GM18867 (cell line): ENCODE measurements around the gene REPIN1.
A peak's percentile ranks its signal among the peaks of the same experiment; 100 is the strongest.

ENCODE experiments used
- ATAC-seq: cut with Tn5 transposase; IDR thresholded peaks from one replicate; pipeline ENCODE4 v1.9.1; 2021; ENCODE audit warnings: mild to moderate bottlenecking, moderate library complexity; ENCODE audit not compliant: unreplicated experiment

REPIN1 gene

DNA sequence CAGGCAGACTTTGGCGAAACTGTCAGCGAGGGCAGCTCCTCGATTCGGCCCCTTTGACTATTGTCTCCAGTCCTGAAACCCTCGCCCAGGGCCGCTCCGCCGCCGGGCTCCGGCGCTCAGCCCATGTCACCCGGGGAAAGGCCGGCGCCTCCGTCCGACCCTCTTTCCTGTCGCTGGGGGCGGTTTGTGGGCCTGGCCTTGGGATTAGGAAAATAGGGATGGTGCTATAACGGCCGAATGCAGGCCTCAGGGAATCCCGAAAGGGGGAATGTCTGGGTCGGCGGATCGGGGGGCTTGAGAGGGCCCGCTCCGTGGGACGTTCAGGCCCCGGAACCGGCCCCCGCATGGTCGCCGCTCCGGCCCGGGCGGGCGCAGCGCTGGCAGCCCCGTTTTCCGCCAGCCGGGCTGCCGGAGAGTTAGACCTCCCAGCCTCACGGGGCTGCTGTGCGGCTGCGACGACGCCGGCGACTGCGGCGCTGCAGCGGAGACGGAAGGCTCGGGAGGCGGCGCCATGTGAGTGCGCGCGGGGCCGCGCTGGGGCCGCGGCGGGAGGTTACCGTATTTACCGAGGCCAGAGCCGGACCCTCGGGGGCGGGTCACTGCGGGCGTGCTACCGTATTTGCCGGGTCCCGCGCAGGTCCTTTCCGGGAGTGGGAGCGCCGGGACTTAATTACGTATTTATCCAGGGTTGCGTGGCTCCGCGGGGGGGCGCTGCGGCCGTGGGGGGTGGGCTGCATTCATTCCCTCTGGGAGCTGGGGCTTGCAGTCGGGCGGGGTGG, 36.4 kb downstream of the REPIN1 start:
- peak; percentile 50 for ATAC-seq

DNA sequence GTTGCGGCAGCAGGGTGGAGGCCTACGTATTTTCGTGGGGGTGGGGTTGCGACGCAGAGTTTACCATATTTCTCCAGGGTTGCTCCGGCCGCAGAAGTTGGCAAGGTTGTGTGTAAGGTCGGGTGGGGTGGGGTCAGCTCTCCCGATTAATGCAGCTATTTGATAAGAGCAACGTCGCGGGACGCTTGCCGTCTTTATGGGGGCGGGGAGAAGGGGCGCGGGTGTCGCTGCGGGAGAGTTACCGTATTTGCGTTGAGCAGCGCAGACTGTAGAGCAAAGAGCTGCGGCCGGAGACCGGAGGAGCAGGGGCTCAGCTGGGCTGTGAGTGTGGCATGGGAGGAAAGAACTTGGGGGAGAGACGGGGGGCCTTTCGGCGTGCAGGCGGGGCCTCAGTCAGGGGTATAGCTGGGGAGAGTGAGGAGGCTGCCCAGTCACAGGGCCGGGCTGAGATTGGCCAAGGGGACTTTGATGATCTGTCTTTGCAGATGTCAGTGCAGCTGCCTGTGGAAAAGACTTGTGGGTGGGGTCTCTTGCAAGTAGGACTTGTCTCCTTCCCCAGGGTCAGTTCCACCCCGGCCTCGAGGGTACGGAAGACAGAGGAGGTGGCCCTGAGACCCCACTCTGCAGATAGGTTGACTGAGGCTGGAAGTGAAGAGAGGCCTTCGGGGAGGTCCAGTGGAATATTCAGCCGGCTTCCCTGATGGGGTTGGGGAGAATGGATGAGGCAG, 37.1 kb downstream of the REPIN1 start:
- ATAC-seq, result no peak

DNA sequence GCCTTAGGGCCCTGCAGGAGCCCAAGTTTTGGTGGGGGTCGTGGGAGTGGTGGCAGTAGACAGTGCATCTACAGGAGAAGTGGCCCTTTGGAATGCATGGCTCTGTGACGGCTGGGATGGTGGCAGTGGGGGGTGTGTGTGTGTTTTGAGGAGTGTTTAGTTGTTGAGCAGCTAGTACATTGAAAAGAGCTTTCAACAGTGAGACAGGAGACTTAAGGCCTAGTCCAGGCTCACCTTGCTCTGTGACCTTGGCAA, 37.6 kb downstream of the REPIN1 start:
- no peak for ATAC-seq

DNA sequence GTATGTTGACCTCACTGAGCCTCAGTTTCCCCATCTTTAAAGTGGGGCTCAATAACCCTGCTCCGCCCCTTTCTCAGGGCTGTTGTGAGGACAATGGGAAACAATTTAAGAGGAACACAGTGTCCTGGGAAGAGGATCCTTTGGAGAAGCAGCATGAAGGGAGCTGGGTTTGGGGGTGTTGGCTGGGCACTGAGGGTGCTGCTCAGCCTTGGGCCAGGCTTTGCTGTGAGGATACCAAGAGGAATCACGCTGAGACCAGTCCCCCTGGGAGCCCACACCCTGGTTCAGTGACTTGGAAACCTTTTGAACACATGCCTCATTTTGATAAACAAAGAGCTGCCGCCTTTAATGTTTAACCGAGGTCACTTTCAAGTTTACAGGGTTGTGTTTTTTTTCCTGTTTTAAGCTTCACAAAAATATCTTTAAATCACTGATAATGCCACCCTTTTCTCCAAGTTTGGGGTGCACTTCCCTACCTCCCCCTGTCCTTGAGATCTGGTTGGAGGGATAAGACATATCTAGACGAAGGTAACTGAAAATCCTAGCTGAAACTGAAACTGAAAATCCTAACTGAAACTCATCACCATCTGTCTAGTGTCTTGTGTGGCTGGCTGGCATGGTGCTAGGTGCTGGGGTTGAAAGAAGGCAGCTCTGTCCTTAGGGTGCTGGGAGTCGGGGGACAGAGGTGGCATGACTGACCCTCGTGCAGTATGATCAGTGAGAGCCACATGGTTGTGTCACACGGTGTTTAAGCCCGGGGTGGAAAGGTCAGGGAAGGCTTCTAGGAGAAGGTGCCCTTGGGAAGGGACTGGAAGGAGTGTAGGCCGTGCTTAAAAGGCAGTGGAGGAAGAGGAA, 38.2 kb downstream of the REPIN1 start:
- ATAC-seq, result peak; percentile 47

DNA sequence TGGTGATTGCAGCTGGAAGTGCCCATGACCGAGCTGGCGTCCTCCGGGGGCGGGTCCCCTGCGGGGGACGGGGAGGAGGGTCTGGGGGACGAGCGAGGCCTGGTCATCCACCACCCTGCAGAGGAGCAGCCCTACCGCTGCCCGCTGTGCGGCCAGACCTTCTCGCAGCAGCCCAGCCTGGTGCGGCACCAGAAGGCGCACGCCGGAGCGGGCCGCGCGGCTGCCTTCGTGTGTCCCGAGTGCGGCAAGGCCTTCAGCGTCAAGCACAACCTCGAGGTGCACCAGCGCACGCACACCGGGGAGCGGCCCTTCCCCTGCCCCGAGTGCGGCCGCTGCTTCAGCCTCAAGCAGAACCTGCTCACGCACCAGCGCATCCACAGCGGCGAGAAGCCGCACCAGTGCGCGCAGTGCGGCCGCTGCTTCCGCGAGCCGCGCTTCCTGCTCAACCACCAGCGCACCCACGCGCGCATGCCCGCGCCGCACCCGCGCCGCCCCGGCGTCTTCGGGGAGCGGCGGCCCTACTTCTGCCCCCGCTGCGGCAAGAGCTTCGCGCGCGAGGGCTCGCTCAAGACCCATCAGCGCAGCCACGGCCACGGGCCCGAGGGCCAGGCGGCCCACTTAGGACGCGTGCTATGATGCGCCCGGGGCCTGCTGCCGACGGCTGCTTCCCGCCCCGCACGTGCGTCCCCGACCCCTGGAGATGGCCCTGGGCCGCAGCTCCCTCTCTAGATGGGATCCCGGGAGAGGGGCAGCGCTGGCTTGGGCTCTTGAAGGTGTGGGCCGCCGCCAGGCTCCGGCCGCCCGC, 39.2 kb downstream of the REPIN1 start:
- no peak for ATAC-seq

DNA sequence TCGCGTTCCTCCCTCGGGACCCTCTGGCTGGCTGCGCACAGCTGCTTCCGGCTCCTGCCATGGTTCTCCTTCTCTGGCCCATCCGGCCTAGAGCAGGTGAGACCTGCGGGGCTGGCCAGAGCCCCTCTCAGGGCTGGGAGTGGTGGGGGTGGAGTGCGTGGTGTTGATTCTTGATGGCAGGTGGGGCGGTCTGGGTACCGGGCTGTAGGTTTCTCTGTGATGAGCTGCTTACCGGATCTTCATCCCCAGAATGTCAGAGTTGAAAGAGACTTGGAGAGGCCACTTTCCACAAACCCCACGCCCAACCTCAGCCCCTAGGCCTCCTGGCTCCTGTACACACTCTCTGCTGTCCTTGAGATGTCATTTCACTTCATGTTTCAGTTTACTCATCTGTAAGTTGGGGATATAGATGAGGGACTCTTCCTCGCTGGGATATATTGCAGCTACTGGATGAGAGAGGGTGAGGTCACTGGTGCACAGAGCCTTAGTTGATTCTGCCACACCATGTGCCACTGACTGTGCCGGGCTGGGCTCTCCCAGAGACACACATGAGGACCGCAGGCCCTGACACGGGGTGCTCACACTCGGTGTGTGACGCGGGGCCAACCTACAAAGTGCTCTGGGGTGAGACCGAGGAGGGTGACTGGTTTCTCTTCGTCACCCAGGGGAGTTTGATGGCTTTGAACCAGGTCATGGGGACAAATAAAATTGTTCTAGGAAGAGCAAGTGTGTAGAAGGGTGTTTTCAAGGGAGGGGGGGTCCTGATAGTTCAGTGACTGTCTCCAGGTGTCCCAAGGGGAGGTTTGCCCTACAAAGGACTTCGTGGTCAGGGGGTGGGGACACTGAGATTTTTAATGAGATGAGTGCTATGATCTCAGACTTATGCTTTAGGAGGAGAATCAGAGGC, 40.0 kb downstream of the REPIN1 start:
- peak; percentile 26 for ATAC-seq

DNA sequence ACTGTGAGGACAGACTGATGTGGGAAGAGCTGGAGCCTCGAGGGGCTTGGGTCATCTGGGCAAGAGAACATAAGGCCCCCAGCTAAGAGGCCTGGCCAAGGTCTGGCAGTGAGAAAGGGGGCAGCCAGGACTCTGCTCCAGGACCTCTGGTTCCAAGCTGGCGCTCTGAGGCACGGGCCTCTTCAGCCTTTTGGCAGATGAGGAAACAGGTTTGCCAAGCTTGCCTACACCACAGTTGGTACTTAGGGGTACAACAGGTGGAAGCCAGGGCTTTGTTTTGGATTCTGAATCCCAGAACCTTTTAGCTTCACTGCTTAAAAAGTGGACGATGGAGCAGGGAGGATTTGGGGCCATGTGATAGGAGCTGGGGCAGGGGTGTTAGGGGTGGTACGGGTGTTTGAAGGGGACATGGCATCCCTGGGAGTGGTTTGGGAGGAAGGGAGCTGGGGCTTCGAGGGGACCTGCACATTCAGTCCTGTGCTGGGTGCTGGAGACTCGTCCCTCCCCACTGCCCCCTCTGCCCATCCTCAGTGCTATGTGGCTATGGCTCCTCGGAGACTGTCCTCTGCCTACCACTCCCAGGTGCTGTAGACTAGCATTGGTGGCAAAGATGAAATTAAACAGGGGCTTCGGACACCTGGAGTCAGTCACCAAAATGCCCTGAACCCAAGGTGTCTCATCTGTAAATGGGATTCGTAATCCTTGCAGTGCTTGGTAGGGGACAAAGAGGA, 40.8 kb downstream of the REPIN1 start:
- ATAC-seq, result no peak

DNA sequence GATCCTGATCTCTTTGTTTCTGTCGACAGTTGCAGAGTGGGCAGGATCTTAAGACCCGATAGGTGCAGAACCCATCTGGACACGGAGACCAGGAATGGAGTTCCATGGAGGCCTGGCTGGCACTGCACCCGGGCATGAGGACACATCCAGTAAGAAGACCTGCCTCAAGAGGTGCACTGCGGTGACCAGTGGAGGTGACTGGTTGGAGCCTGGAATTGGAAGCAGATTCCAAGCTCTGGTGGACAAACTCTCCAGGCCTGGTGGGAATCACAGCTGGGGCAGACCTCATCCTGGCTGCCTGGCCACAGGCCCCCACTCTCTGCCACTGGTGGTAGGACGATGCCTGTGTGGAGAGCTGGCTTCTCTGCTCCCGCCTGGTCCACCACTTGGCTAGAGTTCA, 41.5 kb downstream of the REPIN1 start:
- ATAC-seq, result no peak

DNA sequence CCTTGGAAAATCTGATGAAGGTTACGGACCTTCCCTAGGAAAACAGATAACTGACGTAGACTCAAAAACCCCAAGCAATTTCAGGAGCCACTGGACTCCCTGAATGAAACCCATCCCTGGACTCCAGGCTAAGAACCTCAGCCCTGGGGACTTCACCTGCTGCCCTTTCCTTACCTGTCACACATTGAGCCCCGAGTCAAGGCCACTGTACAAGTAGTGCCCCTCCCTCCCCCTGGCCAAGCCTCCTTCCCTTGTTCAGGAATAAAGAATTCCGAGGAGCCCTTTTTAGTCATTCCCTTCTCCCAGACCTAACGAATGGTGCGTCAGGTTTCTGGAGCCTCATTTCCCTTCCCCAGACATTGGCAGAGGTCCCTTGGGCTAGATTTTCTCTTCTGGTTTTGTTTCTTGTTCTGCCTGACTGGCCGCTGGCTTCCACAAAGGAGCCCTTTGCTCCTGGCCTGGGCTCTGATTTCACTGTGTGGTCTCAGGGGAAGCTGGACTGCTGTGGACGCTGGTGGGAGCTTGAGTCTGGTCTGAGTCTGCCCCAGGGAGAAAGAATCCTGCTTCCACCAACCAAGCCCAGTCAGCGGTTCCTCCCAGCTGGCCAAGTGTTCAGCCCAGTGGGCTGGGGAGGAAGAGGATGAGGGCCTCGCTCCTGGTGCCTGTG, 42.2 kb downstream of the REPIN1 start:
- no peak for ATAC-seq

DNA sequence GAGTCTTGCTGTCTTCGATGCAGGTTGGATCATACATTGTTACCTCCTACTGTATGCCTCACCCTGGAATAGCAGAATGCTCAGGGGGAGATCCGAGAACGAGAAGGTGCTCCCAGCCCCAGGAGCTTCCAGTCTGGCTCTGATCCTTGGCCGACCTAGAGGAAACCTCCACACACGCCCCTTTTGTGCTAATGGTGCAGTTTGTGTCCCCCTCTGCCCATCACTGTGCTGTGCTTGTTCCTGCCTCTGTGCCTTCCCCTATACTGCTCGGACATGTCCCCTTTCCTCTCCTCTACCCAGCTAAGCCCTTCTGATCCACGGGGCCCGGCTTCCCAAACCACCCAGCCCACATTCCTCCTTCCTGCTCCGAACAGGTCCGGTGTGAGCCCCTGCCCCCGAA, 43.0 kb downstream of the REPIN1 start:
- ATAC-seq, result no peak

DNA sequence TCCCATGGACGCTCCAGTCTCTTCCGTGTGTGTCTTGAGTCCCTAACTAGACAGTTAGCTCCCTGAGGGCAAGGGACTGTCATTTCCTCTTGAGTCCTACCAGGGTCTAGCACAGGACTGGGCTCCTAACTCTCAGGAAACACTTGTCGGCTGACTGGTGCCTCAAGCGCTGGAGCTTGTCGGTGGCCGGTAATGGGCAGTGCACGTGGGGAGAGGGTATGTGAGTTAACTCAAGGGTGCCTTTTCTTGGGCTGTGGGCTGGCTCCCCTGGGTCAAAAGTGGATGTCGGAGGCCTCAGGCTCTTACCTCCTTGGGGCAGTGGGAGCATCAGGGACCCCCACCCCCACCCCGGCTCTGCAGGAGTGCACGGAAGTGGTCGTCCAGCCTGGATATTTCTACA, 43.4 kb downstream of the REPIN1 start:
- ATAC-seq, result no peak

DNA sequence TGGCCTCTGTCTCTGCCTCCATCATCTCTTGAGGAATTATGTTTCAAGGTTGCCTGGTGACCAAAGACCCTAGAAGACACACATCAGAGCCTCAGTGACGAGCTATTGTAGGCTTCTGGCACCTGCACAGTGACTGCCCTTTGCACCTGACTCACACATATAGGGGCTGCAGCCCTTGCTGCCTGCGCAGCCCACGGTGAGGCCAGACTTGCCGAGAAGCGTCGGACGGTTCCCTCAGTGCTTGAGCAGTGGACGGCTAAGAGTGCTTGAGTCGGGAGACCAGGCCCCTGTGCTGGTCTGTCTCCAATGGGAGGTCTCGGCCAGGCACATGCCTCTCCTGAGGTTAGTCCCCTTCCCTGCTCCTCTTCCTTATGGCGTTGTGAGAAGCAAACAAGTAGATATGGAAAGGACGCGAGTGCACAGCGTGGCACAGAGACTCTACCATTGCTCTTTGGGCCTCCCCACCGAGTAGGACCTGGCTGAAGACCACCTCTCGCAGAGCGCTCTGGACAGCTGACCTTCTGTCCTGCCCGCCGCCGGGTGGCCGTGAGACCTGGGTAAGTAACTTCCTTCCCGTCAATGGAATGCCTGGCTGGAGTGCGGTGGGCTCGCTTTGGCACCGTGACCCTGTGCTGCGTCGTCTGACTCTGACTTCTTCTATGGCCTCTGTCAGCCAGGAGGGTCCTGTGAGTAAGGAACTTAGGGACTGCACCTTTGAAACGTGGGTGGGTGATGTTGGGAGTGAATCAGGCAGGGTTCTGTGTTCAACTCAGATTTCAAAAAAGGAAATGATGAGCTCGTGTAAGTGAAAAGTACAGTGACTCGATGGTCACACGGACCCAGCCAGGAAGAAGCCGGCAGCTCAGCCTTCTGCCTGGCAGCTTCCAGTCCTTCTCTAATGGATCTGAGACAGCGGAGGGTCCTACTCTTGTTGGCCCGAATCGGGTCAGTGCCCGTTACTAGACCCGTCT, 44.2 kb downstream of the REPIN1 start:
- ATAC-seq, result no peak

DNA sequence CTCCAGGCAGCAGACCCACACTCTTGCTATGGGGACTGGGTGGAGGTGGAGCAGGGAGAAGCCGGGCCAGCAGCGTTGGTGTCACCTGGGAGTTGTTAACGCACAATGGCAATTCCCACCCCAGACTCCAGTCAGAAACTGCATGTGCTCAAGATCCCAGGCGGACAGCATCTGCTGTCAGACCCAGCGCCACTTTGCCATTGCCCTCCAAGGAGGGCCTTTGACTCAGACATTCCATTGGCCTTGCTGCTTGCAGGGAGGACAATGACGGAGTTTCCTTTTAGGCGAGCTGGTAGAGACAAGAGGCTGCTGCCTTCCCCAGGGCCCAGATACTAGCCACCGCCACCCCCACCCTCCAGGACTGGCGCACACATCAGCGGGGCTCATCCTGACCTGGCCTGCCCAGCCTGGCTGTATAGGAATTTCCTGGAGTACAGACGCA, 45.0 kb downstream of the REPIN1 start:
- no peak for ATAC-seq

DNA sequence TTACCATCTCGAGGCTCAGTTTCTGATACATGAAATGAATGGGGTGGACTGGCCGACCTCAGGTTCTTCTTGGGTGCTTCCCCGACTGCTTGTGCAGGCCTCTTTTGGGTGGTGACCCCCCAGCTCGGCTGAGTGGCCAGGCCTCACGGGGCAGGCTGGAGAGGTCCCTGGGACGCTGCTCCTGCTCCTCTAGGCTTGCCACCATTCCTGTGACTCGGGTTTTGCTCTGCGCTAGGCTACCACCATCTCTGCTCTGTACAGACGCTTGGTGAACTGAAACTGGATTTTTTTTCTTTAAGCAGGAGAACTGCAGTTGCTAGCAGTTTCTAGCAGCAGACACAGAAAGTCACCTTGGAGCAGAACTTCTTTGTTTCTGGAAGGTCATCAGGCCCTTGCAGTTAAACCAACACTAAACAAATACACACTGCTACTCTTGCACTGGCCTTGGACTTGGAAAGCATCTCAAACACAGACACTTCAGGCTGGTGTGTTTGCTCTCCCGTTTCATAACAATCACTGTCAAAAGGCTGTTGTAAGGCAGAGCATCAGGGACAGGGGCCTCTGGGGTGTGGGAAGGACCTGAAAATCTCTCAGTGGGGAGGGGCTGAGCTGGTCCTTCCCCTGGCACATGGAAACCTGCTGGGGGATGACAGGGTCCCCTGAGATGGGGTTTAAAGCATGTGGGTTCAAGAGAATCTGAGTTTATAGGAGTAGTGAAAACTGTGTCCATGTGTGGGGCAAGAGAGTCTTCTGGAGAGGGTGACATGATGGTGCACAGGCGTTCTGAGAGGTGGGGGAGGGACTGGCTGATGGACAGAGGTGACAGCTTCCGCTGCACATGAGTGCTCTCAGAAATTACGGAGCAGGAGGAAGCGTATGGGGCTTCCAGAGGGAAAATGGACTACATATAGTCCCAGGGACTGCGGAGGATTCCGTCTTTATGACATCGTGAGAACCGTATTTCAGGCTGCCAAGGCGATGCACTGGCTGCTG, 46.8 kb downstream of the REPIN1 start:
- ATAC-seq, result no peak

DNA sequence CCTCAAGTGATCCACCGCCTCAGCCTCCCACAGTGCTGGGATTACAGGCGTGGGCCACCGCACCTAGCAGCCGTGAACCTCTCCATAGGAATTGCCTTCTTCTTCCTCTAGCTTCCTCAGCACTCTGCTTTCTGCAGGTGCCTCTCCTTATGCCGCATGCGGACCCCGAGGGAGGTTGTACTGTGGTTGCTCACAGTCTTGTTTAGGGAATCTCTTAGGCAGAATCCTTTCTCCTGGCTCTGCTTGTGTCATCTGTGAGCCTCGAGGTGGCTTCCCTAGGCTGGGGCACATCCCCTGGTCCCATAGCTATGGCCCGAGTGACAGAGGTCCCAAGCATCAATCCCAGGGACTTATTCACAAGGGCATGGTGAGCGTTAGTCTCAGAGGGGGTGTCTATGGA, 48.6 kb downstream of the REPIN1 start:
- no peak for ATAC-seq

DNA sequence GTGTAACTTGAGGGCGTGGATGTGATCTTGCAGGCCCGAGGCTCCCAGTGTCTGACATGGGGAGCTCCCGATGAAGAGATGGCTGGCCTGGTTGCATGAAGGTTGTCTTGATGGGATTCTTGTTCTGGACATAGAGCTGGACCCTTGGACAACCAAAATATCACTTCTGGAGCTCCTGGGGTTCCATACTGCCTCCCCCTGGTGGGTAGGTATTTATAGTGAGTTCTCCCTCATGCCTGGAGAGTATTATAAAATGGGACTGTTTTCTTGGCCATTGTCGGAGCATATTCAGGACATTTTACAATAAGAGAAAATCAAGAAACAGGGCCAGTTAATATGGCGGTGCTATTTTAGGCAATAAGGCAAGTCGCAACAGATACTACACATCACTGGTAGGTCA, 49.2 kb downstream of the REPIN1 start:
- ATAC-seq, result no peak
